ENCODE data around the gene SRGAP3.

The SRGAP3 gene

DNA sequence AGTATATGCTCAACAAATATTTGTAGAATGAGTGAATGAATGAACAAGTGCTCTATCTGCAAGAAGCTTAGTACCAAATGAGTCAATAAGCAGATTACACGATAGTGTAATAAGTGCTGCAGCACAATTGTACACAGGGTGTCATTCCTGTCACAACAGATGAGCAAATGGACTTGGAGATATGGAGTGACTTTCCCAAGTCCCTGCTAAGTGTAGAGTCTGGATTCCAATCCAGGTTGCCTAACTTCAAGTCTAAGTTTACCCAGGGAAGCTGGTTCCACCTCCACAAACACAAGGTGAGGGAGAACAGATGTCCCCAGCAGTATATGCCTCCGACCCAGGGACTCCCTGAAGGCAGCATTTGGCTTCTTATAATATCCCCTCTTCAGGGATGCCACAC, 208.4 kb downstream of the SRGAP3 start:
- DNase-seq = no peak

GRCh38 chr3:9037144-9037711, 212.2 kb downstream of the SRGAP3 start:
- DNase-seq = no peak

GRCh38 chr3:9036404-9037131, 212.9 kb downstream of the SRGAP3 start:
- no peak for DNase-seq

DNA sequence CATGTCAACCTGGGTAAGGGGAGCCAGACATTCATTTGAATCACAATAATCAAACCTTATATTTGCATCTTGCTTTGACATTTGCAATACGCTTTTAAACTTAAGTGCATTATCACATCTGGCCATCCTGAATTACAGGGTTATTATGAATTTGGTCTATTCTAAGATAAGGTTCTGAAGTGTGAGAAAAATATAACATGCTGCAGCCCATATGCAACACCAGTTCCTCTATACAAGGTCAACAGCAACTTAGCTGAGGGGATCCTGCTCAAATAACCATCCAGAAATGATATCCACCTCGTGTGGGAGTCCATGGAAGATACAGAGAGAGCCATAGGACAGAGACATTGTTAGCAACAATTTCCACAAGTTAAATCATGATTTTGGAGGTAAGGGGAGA, 213.5 kb downstream of the SRGAP3 start:
- no peak for DNase-seq

GRCh38 chr3:9035473-9035872, 214.0 kb downstream of the SRGAP3 start:
- no peak for DNase-seq

DNA sequence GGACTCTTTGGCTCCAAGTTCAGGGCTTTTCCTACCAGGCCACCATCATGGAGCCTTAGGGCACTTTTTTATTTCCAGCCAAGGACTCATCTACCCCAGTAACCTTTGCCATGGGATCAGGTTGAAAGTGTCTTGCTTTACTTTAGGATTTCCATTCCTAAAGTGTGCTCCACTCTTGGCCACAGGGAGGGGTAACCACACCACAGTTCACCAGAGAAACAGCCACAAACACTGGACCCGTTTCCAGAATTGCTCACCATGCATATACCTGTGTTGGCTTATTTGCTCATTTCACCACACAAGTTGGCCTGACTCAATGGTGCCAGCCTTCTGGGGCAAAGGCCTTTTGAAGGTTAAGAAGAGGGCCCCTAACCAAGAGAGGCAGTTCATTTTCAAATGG, 215.6 kb downstream of the SRGAP3 start:
- DNase-seq = no peak

DNA sequence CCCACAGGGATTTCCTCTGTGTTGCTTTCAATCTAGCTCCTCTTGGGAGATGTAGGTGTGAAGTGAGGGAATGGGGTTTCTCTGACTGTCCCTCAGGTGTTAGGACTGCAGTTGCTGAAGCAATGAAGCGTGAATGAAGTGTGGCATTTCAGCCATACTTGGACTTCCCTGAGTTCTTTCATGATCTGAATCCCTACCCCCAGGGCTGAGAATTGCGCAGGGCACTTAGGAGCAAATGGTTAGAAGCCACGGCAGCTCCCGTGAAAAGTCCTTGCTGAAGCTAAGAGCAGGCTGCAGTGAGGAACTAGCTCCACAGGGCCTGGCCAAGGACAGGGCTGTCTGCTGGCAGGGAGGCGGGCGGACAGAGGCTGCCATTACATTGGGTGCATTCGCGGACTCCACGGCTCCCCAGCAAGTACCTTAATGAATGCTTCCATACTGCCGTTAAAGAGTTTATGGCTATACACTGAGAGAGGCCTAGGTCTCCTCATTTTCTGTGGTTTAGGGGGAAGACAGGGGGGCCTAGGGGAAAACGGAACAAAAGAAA, 217.1 kb downstream of the SRGAP3 start:
- no peak for DNase-seq

GRCh38 chr3:9030034-9030433, 219.4 kb downstream of the SRGAP3 start:
- DNase-seq = no peak

DNA sequence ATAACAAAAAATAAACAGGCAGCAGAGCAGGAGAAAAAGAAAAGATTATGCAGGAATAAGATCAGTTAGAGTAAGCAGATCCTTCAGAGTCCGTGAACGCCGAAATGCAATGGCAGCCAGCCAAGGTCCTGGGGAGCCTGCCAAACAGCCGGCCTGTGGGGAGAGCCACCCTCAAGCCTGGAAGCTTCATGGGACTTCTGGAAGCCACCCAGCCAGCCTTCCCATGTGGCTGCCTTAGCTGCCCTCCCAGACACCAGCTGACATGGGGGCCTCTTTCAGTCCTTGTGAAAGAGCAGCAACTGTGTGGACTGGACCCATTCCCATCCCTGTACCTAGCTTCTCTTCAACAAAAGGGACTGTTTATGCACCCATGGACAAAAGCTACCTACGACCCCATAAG, 221.3 kb downstream of the SRGAP3 start:
- DNase-seq = peak in 1 of 2 experiments; percentile 0

DNA sequence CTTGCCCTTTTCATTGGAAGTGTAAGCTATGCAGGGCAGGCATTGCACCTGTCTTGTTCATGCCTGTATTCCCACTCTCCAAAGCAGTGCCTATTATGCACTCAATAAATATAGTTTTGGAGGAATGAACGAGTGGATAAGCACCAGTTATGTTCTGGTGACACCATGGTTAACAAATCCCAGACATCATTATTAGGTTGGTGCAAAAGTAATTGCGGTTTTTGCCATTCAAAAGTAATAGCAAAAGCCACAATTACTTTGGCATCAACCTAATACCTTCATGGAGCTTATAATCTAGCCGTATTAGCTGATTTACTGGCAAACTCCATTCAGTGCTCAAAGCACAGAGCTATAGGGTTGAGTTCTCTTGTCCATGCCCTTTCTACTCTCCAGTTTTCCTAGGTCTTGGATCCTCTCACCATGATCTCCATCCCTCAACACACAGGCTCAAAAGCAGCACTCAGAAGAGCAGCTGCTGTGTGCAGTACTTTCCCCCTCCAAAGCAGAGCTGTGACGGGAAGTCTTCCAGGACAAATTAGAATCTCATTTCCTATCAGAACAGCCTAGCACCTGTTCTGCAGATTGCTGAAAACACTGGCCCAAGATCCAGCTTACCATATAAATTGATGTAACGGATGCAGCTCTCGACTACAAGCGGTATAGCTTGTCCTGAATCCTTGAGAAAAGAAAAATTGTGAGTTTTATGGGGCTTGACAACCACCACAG, 223.0 kb downstream of the SRGAP3 start:
- no peak for DNase-seq

DNA sequence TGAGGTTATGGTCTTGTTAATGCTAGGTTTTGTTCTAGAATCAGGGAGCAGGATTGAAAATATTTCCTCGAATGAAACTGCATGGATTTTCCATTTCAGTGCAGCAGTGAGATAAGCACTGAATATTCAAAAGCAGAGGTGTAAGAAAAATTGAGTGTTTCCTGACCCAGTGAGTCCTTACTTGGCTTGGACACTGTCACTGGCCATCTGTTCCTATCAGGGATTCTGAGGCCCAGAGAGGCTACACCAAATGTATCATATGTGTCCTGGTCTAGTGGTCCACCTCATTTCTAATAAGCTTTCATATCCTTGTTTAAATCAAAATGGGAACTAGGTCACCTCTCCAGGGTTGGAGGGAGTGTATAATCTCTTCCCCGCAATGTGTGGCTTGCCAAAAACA, 225.1 kb downstream of the SRGAP3 start:
- DNase-seq = no peak

DNA sequence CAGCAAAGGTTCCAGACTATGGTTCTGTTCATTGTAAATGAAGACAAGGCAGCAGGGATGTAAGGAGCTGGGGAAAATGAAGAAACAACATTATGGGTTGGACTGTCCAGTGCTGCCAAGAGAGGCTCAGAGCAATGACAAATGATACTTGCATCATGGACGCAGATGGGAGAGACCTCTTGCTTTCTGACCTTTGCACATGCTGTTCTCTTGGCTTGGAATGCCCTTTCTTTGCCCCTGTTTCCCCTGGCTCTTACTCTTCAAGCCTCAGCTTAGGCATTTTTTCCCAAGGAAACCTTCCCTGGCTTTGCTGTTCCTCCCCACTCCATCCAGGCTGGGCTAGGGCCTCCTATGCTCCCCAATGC, 226.2 kb downstream of the SRGAP3 start:
- DNase-seq = no peak

DNA sequence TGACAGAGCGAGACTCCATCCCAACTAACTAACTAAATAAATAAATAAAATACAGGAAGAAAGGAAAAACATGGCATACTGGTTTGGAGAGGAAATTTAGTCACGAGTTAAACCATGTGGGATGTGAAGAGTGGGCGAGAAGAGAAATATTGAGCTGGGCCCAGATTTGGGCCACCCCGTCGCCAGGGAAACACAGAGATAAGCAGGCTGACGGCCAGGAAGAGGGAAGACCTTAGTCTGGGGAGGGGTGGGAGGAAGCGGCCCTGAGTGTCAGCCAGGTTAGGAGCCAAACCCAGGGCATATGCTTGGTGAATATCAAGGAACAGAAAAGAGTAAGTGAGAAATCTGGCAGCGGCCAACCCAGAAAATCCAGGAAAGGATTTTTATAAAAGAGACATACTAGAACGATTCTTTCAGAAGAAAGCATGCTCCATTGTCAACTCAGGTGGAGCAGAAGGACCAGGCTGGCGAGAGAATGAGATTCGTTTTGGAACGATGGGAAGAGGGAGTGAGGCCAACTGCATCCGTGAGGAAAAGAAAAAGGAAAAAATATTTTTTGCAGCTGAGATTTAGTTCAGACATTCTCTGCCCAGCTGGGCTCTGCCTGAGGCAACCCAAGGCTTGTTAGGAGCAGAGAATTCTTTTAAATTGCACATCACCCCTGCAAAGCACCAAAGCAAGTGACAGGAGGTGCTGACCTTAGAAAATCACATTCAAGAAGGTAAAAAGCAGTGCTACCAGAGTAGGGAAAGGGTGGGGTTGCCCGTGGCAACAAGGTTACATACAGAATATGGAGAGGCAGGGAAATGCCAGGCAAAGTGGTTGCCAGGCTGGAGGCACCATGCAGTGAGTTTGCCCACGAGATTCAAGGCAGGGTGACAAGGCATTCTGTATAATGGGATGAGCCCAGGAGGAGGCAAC, 226.9 kb downstream of the SRGAP3 start:
- DNase-seq = no peak

DNA sequence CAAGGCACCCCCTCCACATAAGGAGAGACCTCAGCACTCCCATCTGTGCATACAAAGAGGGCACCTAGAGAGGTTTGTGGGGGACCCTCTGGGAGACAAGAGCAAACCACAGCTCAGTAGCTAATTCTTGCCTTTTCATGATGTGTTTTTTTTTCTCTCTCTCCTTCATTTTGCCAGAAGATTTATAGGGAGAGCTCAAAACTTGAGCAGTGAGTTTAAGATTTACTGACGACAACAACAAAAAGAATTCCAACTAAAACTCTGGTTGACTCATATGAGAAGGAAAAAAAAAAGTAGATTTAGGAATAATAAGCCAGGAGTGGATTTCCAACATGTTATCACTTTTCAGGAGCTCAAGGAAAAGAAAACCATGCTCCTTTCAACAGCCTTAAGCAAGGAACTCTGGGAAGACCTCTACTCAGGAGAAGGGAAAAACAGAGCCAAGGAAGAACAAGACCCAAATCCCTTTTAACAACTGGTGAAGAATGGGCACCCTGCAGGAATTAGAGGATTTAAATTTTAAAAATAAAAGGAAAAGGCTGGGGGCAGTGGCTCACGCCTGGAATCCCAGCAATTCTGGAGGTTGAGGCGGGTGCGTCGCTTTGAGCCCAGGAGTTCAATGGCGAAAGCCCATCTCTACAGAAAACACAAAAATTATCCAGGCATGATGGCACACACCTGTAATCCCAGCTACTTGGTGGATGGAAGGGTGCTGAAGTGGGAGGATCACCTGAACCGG, 228.0 kb downstream of the SRGAP3 start:
- no peak for DNase-seq

DNA sequence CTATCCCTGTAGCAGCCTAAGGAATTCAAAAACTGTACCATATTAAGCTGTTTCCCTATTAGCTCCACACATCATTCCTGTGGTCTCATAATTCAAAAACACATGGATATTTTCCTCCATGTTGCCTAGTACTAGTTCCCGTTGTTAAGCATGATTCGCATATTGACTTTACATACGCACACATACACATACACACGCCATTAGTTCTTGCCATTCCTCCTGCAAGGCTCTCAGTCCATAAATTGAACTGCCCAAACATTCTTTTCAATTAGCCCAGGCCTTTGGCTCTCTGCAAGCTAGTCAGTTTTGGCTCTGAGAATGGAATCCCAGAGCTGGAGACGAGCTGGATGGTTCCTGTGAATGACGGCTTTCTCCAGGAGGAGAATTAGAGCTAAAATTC, 229.0 kb downstream of the SRGAP3 start:
- DNase-seq = no peak

- DNase-seq = no peak
These were observed 230.0 kb downstream of the SRGAP3 start for GRCh38 chr3:9019259-9019961.

GRCh38 chr3:9015250-9015649, 234.2 kb downstream of the SRGAP3 start:
- no peak for DNase-seq

GRCh38 chr3:9013782-9014563, 235.5 kb downstream of the SRGAP3 start:
- no peak for DNase-seq

GRCh38 chr3:9012521-9012920, 236.9 kb downstream of the SRGAP3 start:
- DNase-seq = no peak

DNA sequence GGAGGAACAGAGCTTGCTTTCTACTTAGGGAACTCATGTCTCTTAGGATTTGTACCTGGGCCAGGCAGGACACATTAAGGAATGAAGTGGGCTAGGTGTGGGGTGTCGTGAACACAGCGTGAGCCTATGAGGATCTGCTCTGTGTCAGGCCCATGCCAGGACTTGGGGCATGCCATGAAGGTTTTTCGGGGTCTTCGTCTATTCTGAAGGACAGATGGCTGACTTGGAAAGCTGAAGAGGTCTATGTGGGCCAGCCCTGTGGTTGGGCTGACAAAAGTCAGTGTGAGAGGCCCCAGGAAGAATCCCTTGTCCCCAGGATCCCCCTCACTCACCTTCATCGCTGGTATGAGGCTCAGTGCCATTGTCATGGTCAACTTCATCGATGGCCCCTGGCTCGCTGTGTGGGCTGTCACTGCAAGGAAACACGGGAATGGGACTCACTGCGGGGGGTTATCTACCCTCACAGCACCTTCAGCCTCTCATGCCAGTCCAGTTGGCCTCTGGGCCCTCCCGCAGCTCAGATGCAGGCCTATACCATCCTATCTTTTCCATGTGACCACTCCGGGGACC, 239.4 kb downstream of the SRGAP3 start:
- no peak for DNase-seq

Measured in NCI-H2081 (cell line).